Endothelial cell of hepatic sinusoid (primary cell): ENCODE data around the gene DBF4B.
"Not testable (repeated sequence)": the region's sequence is repeated elsewhere in the genome, so short reads cannot be mapped to it uniquely, and the experiment has no call there.

Experiments used
- in situ Hi-C: cut with HindIII; loops from 2 replicates; pipeline ENCODE4 v1.10.0; 2017; ENCODE audit warnings: low sequenced_read_pairs

Gene DBF4B, protein sequence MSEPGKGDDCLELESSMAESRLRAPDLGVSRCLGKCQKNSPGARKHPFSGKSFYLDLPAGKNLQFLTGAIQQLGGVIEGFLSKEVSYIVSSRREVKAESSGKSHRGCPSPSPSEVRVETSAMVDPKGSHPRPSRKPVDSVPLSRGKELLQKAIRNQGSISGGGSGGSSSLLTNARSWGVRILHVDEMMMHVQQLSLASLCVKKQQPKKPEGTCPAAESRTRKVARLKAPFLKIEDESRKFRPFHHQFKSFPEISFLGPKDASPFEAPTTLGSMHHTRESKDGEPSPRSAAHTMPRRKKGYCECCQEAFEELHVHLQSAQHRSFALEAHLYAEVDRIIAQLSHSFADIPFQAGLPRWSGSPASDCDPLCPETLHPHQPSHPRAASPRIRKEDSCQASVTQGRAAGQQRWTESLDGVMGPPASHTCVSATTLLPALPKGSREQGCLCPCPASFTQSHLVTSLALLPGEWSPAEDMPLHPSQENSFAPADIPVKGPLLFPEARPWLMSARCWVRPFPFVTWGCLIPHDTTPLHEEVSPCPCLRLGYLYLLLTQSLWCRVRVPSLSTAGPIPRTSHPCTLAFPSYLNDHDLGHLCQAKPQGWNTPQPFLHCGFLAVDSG

DNA sequence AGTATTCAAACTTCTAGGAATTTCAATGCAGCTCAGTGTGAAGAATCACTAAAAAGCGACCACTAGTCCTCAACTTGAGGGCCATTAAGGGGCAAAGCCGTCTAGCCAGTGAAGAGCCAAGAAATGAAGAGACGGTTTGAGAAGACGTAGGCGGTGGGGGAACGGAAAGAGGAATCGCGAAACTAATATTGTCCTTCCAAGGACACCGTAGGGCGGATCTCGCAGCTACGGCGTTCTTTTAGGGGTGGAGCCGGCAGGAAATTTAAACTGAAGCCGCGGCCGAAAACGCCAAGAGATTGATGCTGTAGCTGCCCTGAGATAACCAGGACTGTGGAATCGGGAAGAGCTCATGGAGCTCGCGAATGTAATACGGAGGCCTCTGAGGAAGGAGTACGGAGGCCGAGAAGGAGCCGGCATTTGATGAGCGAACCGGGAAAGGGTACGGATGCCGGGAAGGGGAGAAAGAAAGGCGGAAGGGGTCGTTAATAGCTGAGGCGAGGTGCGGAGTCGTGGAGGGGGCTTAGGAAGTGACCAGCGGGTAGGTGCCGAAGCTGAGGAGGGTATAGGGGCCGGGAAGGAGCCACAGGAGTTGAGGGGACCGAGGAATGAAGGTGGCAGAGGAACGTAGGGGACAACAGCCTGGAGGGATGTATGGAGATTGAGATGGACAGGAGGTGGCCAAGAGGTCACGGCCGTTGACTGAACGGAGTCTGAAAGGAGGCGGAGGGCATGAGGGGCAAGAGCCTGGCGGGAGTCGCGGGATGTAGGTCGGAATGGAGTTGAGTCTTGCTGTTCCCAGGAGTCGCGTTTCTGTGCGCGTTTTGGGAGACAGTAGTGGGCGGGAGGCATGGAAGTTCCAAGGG, at the start of gene DBF4B:
DBF4B (plus strand) TSS at position 265 of the 863 bp plus-strand sequence; CDS start at position 421, 156 bp downstream.
- in situ Hi-C loops: no loop called here

DNA sequence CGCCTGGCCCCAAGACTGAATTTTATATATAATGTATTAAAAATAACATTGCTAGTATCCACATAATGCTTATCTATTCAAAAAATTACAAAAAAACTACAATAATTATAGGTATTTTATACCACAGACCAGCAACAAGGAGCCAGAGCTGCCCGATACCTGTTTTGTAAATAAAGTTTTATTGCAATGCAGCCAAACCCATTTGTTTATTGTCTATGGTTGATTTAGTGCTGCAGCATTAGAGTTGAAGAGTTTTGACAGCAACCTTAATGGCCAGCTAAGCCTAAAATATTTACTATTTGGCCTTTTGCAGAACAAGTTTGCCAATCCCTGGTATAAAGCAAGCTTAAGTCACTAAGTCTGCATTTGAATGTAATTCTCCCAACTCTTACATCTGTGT, 46.6 kb upstream of the DBF4B start:
- in situ Hi-C loops: loop anchor here (10.0 kb wide), 1 partner anchor 207 kb away; no protein-coding TSS in a partner anchor

DNA sequence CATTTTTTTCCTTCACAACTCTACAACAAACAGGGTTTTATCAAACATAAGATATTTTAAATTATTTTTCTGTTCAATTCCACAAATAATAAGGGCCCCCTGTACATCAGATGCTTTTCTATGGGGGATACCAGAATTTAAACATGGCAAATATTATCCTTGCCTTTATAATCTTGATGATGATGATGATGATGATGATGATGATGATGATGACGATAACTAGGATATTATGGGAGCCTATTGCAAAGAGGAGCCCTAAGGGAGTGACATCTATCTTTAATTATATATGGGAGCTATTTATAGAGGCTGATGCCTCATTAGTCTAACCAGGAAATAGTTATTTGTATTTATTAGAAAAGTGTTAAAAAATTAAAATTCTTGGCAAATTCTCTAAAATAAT, 45.4 kb upstream of the DBF4B start:
- in situ Hi-C loops: loop anchor here (10.0 kb wide), 1 partner anchor 208 kb away; no protein-coding TSS in a partner anchor

DNA sequence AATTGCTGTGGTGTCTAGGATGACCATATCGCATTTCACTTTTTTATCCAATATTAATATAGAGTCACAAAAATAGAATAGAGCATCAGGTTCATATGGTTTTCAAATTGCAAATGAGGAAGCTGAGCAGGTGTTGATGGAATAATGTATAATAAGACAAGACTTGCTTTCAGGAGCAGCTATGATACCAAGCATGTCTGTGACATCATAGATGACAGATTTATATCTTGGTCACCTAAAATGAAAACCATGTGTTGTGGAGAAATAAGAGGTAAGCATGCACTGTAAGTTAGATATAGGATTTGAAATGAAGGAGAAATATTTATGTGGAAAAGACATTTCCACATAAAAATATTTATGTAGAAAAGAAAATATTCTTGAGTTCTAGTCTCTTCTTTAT, 43.6 kb upstream of the DBF4B start:
- in situ Hi-C loops: loop anchor here (5.0 to 10.0 kb wide), 3 partner anchors 38 to 210 kb away; no protein-coding TSS in a partner anchor

DNA sequence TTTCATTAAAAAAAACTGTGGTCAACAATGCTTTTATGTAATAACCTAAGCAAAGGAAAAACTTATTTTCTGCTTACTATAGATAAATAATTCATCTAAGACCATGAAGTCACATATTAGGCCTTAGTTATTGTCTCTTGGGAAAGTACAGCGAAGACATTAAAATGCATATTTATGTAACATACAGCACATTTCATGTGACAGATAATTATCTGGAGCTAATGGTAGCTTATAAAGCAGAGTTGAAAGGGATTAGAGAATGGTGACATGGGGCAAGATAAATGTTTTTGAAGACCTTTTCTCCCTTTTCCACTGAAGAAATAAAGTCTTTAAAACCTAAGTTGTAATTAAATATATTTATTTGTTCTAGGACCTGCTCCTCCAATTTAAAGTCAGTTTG, 42.5 kb upstream of the DBF4B start:
- in situ Hi-C loops: loop anchor here (5.0 to 10.0 kb wide), 3 partner anchors 39 to 211 kb away; no protein-coding TSS in a partner anchor

DNA sequence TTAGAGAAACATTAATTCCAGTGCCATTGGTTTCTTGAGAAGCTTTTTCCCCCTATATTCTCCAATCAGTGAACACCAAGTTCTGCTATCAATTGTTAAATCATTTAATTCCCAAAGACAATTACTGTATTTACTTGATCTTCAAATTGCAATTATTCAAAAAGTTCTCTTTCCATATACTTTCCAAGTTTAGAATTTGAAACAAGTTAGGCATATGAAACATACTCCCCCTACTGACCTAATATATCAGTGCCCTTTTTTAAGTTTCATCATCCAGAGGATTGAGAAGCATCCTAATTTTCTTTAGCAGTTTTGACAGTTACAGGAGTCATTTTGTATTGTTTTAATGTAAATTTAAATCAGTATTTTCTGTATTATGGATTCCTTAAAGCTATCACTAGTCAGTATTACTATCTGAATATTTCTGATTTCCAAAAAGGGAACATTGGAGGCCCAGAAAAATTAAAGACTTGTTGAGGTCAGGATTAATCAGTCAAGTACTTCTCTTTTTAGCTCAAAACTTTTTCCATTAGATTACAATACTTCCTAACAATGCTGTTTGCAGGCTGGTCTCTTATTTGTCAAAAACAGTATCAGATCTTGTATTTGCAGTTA, 35.9 kb upstream of the DBF4B start:
- in situ Hi-C loops: no loop called here

DNA sequence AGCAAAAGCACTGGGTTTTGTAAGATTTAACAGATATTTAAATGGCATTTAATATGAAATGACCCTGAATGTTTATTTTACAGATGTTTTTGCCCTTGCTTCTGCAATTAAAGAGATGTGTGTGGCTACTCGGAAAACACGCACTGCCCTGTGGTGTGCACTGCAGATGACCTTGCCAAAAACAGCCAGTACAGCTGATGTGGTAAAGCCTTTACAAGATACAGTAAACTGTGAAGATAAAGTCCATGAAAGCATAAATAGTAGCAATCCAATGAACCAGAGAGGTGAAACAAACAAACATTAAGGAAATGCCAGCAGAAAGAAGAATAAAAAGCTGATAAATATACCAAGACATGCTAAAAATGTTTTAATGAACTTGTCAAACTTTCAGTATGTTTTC, 34.6 kb upstream of the DBF4B start:
- in situ Hi-C loops: no loop called here

DNA sequence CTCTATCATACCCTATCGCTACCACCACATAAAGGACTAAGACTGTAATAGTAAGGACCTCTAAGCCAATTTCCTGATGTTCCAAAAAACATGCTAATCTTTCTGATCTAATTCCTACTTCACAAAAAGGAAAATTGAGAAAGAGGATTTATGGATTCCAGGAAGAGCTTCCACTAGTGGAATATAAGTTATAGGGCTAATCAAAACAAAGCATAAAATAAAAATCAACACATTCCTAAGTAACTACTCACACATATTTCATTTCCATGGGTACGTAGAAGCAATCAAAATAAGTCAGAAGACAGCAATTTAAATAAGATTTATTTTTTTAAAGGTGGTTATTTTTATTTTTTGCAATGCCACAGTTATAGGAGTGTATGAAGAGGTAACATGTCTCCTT, 31.3 kb upstream of the DBF4B start:
- in situ Hi-C loops: no loop called here

DNA sequence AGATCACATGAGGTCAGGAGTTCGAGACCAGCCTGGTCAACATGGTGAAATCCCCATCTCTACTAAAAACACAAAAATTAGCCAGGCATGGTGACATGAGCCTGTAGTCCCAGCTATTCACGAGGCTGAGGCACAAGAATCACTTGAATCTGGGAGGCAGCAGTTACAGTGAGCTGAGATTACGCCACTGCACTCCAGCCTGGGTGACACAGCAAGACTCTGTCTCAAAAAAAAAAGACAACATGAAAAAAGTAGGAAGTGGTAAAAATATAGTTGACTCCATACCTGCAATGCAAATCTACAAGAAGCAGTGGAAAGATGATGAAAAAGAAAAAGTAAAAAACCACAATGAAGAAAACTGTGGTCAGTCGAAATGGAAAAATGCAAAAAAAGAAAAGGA, 25.2 kb upstream of the DBF4B start:
- in situ Hi-C loops: not testable (repeated sequence)

DNA sequence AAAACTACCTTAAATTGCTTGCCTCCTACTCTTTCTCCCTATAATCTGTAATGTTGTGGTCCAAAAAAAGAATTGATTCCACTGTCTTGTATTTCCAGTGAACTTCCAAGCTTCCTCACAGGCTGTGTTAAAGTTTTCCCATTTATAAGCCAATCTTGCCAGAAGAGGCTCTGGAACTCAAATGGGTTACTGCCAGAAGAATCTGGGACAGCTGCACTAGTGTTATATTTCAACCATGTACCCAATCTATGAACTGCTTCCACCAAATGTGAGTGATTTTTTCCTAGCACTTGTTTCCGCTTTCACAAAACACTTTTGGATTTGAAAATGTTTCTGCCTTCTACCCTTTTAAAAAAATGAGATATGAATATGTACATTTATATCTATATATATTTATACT, 20.7 kb upstream of the DBF4B start:
- in situ Hi-C loops: no loop called here

DNA sequence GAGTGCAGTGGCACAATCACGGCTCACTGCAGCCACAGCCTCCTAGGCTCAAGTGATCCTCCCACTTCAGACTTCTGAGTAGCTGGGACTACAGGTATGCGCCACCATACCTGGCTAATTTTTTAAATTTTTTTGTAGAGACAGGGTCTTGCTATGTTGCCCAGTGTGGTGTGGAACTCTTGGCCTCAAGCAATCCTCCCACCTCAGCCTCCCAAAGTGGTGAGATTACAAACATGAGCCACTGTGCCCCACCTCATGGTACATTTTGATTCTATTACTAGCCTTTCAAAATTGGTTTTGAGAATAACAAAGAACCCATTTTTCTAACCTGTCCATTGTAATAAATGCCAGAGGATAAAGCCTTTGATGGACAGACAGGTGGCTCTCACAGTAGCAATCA, 20.3 kb upstream of the DBF4B start:
- in situ Hi-C loops: no loop called here

DNA sequence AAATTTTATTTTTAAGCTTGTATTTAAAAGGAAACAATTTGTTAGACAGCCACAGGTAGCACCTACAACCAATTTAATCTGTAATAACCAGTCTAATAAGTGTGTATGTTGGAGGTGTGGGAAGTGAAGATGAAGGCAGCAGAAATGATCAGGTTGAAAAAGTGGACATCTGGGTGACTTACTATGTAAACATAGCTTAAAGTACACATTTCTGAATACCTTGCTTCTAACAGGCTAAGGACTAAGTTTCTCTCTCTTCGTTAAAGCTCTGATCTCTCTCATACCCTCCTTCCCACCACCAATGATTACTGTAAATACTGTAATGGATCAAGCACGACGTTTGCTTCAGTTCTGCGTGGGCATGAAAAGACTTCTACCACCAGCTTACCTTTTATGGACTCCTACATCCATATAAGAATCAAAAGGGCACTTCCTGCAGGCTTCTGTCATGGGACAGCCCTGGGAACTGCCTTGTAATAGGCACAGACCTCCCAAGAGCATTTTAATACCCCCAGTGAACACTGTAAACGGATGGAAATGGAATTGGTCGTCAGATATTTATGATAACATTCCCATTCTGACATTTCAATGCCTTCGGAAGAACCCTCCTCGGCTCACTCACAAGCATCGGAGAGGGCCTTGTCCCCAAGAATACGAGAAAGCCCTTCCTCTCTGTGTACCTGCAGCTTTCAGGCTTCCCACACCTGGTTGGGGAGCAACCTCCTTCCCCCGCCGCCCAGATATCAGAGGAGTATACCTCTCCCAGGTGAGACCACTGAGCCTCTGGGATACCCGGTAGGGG, 19.6 kb upstream of the DBF4B start:
- in situ Hi-C loops: no loop called here

DNA sequence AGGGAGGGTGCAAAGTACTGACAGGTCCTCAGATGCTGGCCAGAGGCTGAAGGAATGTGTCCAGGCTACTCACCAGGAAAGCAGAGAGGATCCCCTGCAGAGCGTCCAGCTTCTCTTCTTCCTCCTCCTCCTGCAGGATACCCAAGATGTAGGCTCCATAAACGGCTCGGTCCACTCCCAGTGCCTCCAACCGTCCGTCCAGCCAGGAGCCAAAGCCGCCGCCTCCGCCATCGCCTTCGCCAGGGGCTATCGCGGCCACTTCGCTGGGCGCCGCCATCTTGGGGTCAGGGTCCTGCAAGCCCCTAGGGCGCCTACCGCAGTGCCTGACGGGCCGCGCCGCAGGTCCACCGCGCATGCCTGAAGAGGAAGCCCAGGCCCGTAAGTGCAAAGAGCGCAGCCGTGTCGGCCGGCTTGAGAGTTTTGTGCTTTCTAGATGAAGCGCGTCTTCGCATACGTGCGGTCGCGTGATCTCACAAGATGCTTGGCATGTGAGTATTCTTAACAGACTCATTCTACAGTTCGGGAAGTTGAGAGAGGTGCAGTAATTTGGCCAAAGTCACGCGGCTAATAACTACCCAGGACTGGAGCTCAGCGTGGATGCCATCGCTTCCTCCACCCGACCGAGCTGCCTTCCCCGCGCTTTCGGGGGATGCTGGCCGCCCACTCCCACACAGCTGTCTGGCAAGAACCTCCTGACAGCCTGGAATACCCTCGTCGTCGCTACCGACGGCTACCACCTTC, 18.8 kb upstream of the DBF4B start, which contains the start of gene CCDC43:
CCDC43 (minus strand) TSS at position 300 of the 741 bp plus-strand sequence; CDS start at position 277, 23 bp downstream.
- in situ Hi-C loops: loop anchor here (5.0 kb wide), 1 partner anchor 63 kb away; no protein-coding TSS in a partner anchor

DNA sequence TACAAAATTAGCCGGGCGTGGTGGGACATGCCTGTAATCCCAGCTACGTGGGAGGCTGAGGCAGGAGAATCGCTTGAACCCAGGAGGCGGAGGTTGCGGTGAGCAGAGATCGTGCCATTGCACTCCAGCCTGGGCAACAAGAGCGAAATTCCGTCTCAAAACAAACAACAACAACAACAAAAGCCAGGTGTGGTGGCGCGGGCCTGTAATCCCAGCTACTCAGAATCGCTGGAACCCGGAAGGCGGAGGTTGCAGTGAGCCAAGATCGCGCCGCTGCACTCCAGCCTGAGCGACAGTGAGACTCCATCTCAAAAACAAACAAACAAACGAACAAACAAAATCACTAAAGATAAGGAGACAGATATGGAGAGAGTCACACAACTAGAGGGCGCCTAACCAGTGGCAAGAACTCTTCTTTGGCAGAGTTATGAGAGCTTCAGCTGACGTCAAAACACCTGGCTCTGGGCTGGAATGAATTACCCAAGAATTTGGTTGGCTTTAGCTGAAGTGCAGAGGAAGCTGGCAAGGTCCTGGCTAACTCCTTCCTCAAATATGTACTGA, 17.6 kb upstream of the DBF4B start:
- in situ Hi-C loops: loop anchor here (5.0 kb wide), 1 partner anchor 61 kb away; no protein-coding TSS in a partner anchor

DNA sequence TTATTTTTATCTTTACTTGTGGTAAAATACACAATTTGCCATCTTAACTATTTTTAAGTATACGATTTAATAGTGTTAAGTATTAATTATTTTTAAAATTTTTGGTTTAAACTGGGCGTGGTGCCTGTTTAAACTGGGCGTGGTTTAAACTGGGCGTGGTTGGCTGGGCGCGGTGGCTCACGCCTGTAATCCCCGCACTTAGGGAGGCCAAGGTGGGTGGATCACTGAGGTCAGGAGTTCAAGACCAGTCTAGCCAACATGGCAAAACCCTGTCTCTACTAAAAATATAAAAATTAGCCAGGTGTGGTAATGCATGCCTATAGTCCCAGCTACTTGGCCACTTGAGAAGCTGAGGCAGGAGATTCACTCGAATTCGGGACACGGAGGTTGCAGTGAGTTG, 14.9 kb upstream of the DBF4B start:
- in situ Hi-C loops: loop anchor here (5.0 kb wide), 1 partner anchor 59 kb away; no protein-coding TSS in a partner anchor

DNA sequence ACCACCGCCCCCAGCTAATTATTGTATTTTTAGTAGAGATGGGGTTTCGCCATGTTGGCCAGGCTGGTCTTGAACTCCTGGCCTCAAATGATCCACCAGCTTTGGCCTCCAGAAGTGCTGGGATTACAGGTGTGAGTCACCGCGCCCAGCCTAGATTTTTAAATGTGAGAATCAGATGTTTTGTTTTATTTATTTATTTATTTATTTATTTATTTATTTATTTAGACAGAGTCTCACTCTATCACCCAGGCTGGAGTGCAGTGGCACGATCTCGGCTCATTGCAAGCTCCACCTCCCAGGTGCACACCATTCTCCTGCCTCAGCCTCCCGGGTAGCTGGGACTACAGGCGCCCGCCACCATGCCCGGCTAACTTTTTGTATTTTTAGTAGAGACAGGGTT, 8.2 kb upstream of the DBF4B start:
- in situ Hi-C loops: not testable (repeated sequence)

DNA sequence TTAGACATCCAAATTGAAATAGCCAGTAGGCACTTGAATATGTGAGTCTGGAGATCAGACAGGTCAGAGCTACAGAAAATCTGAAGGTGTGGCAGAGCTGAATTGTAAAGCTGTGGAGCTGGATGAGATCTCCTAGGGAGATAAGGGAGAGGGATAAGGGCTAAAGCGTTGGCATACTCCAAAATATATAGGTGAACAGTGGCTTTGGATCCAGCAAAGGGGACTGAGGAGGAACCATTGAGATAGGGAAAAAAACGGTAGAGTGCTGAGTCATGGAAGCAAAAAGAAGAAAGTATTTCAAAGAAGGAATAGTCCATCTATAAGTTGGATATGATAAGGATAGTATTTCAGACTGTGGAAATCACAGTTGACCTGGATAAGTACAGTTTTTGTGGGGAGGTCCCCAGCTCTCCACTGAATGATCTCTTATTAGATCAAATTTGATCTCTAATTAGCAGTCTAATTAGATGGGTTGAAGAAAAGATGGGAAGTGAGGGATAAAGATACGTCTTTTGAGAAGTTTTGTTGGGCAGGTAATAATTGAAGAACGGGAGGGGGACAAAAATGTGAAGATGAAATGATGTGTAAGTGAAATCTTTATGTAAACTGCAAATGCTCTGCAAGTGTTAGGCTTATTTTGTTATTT, 587 bp upstream of the DBF4B start:
- in situ Hi-C loops: no loop called here

DNA sequence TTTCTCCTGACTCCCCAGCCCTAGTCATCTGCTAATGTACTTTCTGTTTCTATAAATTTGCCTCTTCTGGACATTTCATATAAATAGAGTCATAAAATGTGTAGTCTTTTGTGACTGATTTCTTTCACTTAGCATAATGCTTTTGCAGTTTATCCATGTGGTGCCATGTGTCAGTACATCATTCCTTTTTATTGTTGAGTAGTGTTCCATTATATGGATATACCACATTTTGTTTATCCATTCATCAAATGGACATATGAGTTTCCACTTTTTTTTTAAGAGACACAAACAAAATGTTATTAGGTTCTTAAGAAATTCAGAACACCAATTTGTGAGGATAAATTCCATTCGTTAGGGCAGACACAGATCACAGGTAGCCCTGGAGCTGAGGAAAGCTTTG, 11.0 kb downstream of the DBF4B start:
- in situ Hi-C loops: loop anchor here (5.0 kb wide), 1 partner anchor 102 kb away; no protein-coding TSS in a partner anchor
